ENCODE data around the gene WFS1. TPM values are rescaled to one million over a fixed set of nuclear protein-coding genes. Genes with fewer than 3 reads are reported as not detected.

Gene WFS1
- total RNA-seq, 1 experiment from 2014 or later = 21.5 TPM

- RAD21 ChIA-PET (ENCODE audit: low non-redundant PET in 1 of 2, low total read pairs in 2 of 2, uncharacterized antibody in 2 of 2, unreplicated experiment in 2 of 2) = no interaction called here
- H3K36me3 ChIP-seq (ENCODE audit: control insufficient read depth in 1 of 2, insufficient read depth in 2 of 2, low read length in 2 of 2) = peaks cover 3 to 5% of the 10 kb centered on the region in 2 experiments; a peak in 2 of 4 replicates
- BruUV-seq (replicated peaks) = no TSS peak
- DNase-seq (ENCODE audit: low read depth, low spot score) = no peak
- no peaks in the 10 kb centered on the region for H3K9me3 ChIP-seq (ENCODE audit: control insufficient read depth in 1 of 2, insufficient read depth in 1 of 2, low read depth in 1 of 2, low read length in 2 of 2)
- no peaks in the 10 kb centered on the region for H3K4me1 ChIP-seq (ENCODE audit: control insufficient read depth in 1 of 2, insufficient read depth in 2 of 2, low read length in 2 of 2)
- no peak for ATAC-seq
- TF ChIP-seq, protein P1, sequence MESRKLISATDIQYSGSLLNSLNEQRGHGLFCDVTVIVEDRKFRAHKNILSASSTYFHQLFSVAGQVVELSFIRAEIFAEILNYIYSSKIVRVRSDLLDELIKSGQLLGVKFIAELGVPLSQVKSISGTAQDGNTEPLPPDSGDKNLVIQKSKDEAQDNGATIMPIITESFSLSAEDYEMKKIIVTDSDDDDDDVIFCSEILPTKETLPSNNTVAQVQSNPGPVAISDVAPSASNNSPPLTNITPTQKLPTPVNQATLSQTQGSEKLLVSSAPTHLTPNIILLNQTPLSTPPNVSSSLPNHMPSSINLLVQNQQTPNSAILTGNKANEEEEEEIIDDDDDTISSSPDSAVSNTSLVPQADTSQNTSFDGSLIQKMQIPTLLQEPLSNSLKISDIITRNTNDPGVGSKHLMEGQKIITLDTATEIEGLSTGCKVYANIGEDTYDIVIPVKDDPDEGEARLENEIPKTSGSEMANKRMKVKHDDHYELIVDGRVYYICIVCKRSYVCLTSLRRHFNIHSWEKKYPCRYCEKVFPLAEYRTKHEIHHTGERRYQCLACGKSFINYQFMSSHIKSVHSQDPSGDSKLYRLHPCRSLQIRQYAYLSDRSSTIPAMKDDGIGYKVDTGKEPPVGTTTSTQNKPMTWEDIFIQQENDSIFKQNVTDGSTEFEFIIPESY (IDR thresholded peaks at IDR 0.05; ENCODE audit: extremely low read depth, insufficient replicate concordance, low read length) = no peak
- no peak for TF ChIP-seq CBX3 (IDR thresholded peaks at IDR 0.05; ENCODE audit: low read depth)
- no peak for TF ChIP-seq JUND (IDR thresholded peaks at IDR 0.05)
- TF ChIP-seq EZH2 (IDR thresholded peaks at IDR 0.05) = no peak
- no peak for TF ChIP-seq SRF (IDR thresholded peaks at IDR 0.05; ENCODE audit: low read depth)
- TF ChIP-seq, protein P2, sequence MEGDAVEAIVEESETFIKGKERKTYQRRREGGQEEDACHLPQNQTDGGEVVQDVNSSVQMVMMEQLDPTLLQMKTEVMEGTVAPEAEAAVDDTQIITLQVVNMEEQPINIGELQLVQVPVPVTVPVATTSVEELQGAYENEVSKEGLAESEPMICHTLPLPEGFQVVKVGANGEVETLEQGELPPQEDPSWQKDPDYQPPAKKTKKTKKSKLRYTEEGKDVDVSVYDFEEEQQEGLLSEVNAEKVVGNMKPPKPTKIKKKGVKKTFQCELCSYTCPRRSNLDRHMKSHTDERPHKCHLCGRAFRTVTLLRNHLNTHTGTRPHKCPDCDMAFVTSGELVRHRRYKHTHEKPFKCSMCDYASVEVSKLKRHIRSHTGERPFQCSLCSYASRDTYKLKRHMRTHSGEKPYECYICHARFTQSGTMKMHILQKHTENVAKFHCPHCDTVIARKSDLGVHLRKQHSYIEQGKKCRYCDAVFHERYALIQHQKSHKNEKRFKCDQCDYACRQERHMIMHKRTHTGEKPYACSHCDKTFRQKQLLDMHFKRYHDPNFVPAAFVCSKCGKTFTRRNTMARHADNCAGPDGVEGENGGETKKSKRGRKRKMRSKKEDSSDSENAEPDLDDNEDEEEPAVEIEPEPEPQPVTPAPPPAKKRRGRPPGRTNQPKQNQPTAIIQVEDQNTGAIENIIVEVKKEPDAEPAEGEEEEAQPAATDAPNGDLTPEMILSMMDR (IDR thresholded peaks at IDR 0.05 in 2 of 3, conservative IDR thresholded peaks at IDR 0.05 in 1 of 3; ENCODE audit: borderline replicate concordance in 1 of 3, insufficient read depth in 1 of 3, low read depth in 2 of 3, low read length in 2 of 3) = no peak
- no peak for TF ChIP-seq CEBPB (IDR thresholded peaks at IDR 0.05; ENCODE audit: low read depth)
- no peak for TF ChIP-seq ZNF274 (IDR thresholded peaks at IDR 0.05; ENCODE audit: low read depth, low read length)
- no peak for TF ChIP-seq FOSL1 (IDR thresholded peaks at IDR 0.05; ENCODE audit: low read depth)
- no peak for TF ChIP-seq EGR1 (IDR thresholded peaks at IDR 0.05; ENCODE audit: low read depth)
- TF ChIP-seq RAD21 (IDR thresholded peaks at IDR 0.05; ENCODE audit: low read depth) = no peak
- TF ChIP-seq ZFX (IDR thresholded peaks at IDR 0.05) = no peak
- no peak for TF ChIP-seq ELF1 (IDR thresholded peaks at IDR 0.05; ENCODE audit: borderline replicate concordance, low read depth)
- TF ChIP-seq EZH2phosphoT487 (IDR thresholded peaks at IDR 0.05; ENCODE audit: borderline replicate concordance) = no peak
- TF ChIP-seq YY1 (IDR thresholded peaks at IDR 0.05; ENCODE audit: extremely low read depth, insufficient replicate concordance, low read depth, low read length) = no peak
- intact Hi-C loops (cut with micrococcal nuclease) = no loop called here
- no peak overlapping the region for H2AFZ ChIP-seq (ENCODE audit: low read depth, low read length, poor library complexity, severe bottlenecking)
- H3K9ac ChIP-seq (ENCODE audit: low read length) = no peak overlapping the region
- H3K27ac ChIP-seq (ENCODE audit: low read depth, low read length) = no peak overlapping the region
- H3K9me2 ChIP-seq (ENCODE audit: insufficient read depth) = no peaks in the 10 kb centered on the region
- H4K20me1 ChIP-seq (ENCODE audit: insufficient read depth) = no peaks in the 10 kb centered on the region
- H3K4me2 ChIP-seq (ENCODE audit: low read length) = no peak overlapping the region
- H3K79me2 ChIP-seq (ENCODE audit: insufficient read depth, low read length) = no peaks in the 10 kb centered on the region
- CTCF ChIA-PET = no interaction called here
- H3K4me3 ChIP-seq (replicated peaks in 1 of 2; ENCODE audit: low read depth in 1 of 2, low read length in 2 of 2) = no peak overlapping the region
- POLR2A ChIA-PET = no interaction called here
- no peaks in the 10 kb centered on the region for H3K27me3 ChIP-seq (ENCODE audit: insufficient read depth, low read length)
Observed at GRCh38 chr4:6298035-6298434, 28.4 kb downstream of the WFS1 start.

All from HCT116 (cell line).